Aorta (tissue), 5 donors: ENCODE data around the gene PRR14. TPM values are rescaled to one million over a fixed set of nuclear protein-coding genes. Genes with fewer than 3 reads are reported as not detected.
A peak's percentile ranks its signal among the peaks of the same experiment; 100 is the strongest.

ENCODE experiments used
- ATAC-seq: fragments of 200-7000 bp; cut with Tn5 transposase; one replicate; pipeline ENCODE4 v1.9.1; 2022; ENCODE audit warnings: moderate library complexity; ENCODE audit not compliant: low FRiP score
- DNase-seq, 2 donors: peaks; one replicate each; pipeline ENCODE4 v3.0.0-alpha.2; 2020
- H3K27ac ChIP-seq, 2 donors: one replicate each; pipeline ENCODE4 v1.5.1; 2013; ENCODE audit warnings: low read length in 2 of 2, mild to moderate bottlenecking in 2 of 2, moderate library complexity in 2 of 2, control low read depth in 1 of 2, inconsistent platforms in 1 of 2, low read depth in 1 of 2
- H3K27me3 ChIP-seq, 2 donors: one replicate each; pipeline ENCODE4 v1.6.1; 2013; ENCODE audit warnings: control low read depth in 1 of 2, low read length in 1 of 2, mild to moderate bottlenecking in 1 of 2, moderate library complexity in 1 of 2; ENCODE audit not compliant: insufficient read depth in 2 of 2, control insufficient read depth in 1 of 2
- H3K36me3 ChIP-seq, 2 donors: one replicate each; pipeline ENCODE4 v1.6.1; 2013; ENCODE audit warnings: control low read depth in 1 of 2, low read length in 1 of 2, mild to moderate bottlenecking in 1 of 2; ENCODE audit not compliant: insufficient read depth in 2 of 2, control insufficient read depth in 1 of 2
- H3K4me1 ChIP-seq, 2 donors: one replicate each; pipeline ENCODE4 v1.6.1; 2013; ENCODE audit warnings: low read length in 2 of 2, control low read depth in 1 of 2, mild to moderate bottlenecking in 1 of 2, moderate library complexity in 1 of 2; ENCODE audit not compliant: insufficient read depth in 2 of 2, control insufficient read depth in 1 of 2
- H3K4me3 ChIP-seq, 2 donors: one replicate each; pipeline ENCODE4 v1.5.1; 2013; ENCODE audit warnings: low read length in 2 of 2, control low read depth in 1 of 2, mild to moderate bottlenecking in 1 of 2
- H3K9me3 ChIP-seq: one replicate; pipeline ENCODE4 v1.6.1; 2013; ENCODE audit warnings: mild to moderate bottlenecking, low read length; ENCODE audit not compliant: control insufficient read depth
- WGBS, 2 donors: extraction: QIAGEN DNeasy Blood & Tissue Kit; methylation state at CpG; one replicate each; pipeline ENCODE4 v1.1.7; 2013; 5-methylcytosine and 5-hydroxymethylcytosine counted together
- intact Hi-C, 2 donors: fragments of 100-400 bp; cut with DNase I; formaldehyde crosslinking; loops; one replicate each; pipeline versions ENCODE4 v1.14.2 to v1.15.0; 2022
- polyA plus RNA-seq, 2 donors: library from polyadenylated mRNA; stranded (reverse); fragments of 200-250 nt; gene quantifications; one replicate each; pipeline ENCODE4 v1.2.3, GENCODE V29; 2013
- total RNA-seq, 2 donors: library from RNA; stranded (reverse); fragmentation: NEBNext Ultra II Directional; extraction: Animal tissue kit (Norgen Biotek cat#: 25700); gene quantifications; one replicate each; pipeline ENCODE4 v1.2.1, GENCODE V29; 2021
- donor health status: healthy with polysubstance abuse.
- donor health status: Bipolar disorder and iron deficiency.
- donor health status: DM: no; HTN: no; CAD: no.
- donor health status: DM: no; HTN: no; CAD: no.
- donor health status: DM: yes; HTN: yes; CAD: no.

Gene PRR14
- total and polyA plus RNA-seq, 4 donors = 28.2 to 217 (median 51.9) TPM

DNA sequence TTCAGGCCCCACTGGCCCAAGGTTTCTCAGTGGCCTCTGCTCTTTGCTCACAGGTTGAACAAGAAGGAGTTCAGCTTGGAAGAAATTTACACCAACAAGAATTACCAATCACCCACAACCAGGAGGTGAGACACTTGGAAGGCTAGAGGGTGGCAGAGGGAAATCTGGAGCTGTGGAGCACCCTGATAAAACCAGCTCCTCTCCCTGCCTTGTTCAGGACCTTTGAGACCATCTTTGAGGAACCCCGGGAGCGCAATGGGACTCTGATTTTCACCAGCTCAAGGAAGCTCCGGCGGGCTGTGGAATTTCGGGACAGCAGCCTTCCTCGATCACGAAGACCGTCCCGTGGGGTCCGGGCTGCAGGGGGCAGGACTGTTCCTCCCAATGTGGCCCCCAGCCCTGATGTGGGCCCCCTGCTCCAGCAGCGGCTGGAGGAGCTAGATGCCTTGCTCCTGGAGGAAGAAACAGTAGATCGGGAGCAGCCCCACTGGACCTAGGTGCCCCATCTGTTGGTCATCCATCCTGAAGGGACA is 5.1 kb downstream of the PRR14 start:
- Histone ChIP-seq H3K4me1 (no peaks in the 10 kb centered on the region), H3K9me3 (no peaks in the 10 kb centered on the region), H3K4me3 (no peak overlapping the region), H3K27ac (peak overlapping the region in 1 of 2 donors; percentile 1), H3K27me3 (no peaks in the 10 kb centered on the region), H3K36me3 (peaks cover 0 to 8% of the 10 kb centered on the region in 2 donors)
- 92 to 94% methylated on average over 12 of the region's 12 CpGs for WGBS, 2 donors
- DNase-seq = no peak
- intact Hi-C loops = loop anchor here (5.0 to 10.0 kb wide), 3 partner anchors 36 to 281 kb away; partner anchors contain the start of genes MYL11 (in 1 of the 2), SEPHS2 (in 1 of the 2) and TBC1D10B (in 1 of the 2)
- no peak for ATAC-seq

DNA sequence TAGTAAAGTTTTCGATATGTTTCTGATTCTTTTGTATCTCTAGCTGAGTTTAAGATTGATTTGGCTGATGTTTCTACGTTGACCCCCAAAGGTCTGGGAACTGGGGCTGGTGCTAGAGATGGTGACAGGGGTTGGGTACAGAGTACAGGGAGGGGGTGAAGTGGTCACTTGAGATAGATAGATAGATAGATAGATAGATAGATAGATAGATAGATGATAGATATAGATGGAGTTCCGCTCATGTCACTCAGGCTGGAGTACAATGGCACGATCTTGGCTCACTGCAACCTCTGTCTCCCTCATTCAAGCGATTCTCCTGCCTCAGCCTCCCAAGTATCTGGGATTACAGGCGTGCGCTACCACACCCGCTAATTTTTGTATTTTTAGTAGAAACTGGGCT is 5.6 kb downstream of the PRR14 start:
- no peak overlapping the region for H3K4me3 ChIP-seq
- H3K4me1 ChIP-seq = no peaks in the 10 kb centered on the region
- no peaks in the 10 kb centered on the region for H3K9me3 ChIP-seq
- intact Hi-C loops = loop anchor here (5.0 to 10.0 kb wide), 3 partner anchors 36 to 282 kb away; partner anchors contain the start of genes MYL11 (in 1 of the 2), SEPHS2 (in 1 of the 2) and TBC1D10B (in 1 of the 2)
- ATAC-seq = no peak
- H3K27ac ChIP-seq = no peak overlapping the region
- H3K27me3 ChIP-seq = no peaks in the 10 kb centered on the region
- H3K36me3 ChIP-seq = peaks cover 0 to 8% of the 10 kb centered on the region in 2 donors
- no peak for DNase-seq
- 90 to 95% methylated on average over 8 of the region's 8 CpGs for WGBS, 2 donors

DNA sequence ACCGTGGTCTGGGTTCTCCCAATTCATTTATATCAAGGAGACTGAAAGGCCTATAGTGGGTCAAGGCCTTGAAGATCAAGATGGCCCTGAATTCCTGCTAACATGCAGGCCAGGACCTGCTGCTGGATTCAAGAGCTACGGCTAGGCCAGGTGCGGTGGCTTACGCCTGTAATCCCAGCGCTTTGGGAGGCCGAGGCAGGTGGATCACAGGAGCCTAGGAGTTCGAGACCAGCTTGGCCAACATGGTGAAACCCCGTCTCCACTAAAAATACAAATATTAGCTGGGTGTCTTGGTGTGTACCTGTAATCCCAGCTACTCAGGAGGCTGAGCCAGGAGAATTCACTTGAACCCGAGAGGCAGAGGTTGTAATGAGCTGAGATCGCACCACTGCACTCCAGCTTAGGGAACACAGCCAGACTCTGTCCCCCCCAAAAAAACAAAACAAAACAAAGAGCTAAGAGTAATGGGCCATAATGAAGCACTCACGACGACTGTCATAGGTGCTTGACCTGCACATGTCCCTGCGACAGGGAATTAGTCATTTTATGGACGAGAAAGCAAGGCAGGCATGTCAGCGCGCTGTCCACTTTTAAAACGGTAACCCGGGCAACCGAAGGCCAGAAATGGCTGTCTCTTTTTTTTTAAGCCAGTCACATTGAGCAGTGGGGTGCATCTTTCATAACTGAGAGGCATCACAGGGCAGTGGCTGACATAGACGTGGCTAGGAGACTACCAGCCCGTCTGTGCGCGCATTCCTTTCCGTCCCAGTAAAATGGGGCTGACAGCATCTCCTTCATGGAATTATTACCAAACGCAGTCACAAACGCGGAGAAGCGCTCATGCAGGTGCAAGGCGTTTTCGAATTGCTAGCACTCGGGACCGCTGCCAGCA is 6.5 kb downstream of the PRR14 start:
- H3K36me3 ChIP-seq = peaks cover 0 to 10% of the 10 kb centered on the region in 2 donors

DNA sequence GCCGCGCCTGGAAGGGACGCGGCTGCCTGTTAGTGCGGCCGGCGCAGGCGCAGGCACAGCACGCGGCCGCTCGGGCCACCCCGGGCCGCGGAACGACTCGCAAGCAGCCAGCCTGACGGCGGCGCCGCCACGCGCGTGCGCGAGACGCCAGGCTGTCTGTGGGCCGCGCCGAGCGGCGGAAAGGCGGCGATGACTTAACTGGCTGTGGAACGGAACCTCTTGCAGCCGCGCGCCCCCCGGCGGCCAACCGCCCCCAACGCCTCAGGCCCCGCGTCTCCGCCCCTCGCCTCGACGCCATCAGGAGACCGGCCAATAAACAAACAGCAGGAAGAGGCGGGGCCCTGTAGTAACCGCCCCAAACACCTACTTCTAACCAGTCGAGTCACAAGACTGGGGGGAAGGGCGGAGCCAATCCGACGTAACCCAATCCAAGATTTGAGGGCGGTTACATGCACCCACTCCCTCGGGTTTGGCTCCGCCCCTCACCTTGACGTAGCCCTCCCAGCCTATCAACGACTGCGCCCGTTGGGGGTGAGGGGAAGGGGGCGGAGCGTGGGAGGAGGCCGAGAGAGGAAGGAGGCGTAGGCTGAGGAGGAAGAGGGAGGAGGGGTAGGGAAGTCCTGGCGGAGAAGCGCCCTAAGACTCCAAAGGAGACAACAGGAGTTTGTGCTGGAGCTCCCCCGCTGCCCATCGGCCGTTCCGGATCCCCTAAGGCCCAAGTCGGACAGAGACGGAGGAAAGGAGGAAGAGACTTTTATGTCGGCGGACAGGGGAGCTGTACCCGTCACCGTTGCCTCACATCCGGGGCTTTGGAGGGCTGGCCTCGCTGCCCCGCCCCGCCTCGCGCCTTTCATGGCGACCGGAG is 7.3 kb downstream of the PRR14 start, which contains the start of gene FBRS:
TSS of gene FBRS (plus strand) at position 566 of the 865 bp plus-strand sequence. CDS start 1,088 bp downstream, outside the sequence.
- DNase-seq = peak; percentile 100
- peak; percentile 95 for ATAC-seq
- no peaks in the 10 kb centered on the region for H3K9me3 ChIP-seq
- peak within 1 kb of the TSS; percentile 91 to 92 for H3K27ac ChIP-seq
- no peaks in the 10 kb centered on the region for H3K27me3 ChIP-seq
- 0 to 1% methylated on average over 74 to 86 of the region's 86 CpGs for WGBS, 2 donors
- H3K4me1 ChIP-seq = no peaks in the 10 kb centered on the region
- H3K36me3 ChIP-seq = peaks cover 0 to 13% of the 10 kb centered on the region in 2 donors
- intact Hi-C loops = loop anchor here (1.0 to 10.0 kb wide), 6 partner anchors 8 to 283 kb away; partner anchors contain the start of genes FBXL19 (in 1 of the 2), MYL11 (in 1 of the 2), PRR14 (in 1 of the 2) and SEPHS2 (in 1 of the 2)
- H3K4me3 ChIP-seq = peak within 1 kb of the TSS; percentile 94 to 97

More for the DNA sequence above, 6.5 kb downstream of the PRR14 start:
- ATAC-seq (no peak), DNase-seq (no peak)
- 29 to 30% methylated on average over 32 of the region's 32 CpGs for WGBS, 2 donors
- Histone ChIP-seq H3K27ac (peak overlapping the region in 1 of 2 donors; percentile 68), H3K9me3 (no peaks in the 10 kb centered on the region), H3K27me3 (no peaks in the 10 kb centered on the region), H3K4me1 (no peaks in the 10 kb centered on the region), H3K4me3 (no peak overlapping the region)
- intact Hi-C loops = loop anchor here (5.0 to 10.0 kb wide), 3 partner anchors 35 to 282 kb away; partner anchors contain the start of genes MYL11 (in 1 of the 2), SEPHS2 (in 1 of the 2) and TBC1D10B (in 1 of the 2)

DNA sequence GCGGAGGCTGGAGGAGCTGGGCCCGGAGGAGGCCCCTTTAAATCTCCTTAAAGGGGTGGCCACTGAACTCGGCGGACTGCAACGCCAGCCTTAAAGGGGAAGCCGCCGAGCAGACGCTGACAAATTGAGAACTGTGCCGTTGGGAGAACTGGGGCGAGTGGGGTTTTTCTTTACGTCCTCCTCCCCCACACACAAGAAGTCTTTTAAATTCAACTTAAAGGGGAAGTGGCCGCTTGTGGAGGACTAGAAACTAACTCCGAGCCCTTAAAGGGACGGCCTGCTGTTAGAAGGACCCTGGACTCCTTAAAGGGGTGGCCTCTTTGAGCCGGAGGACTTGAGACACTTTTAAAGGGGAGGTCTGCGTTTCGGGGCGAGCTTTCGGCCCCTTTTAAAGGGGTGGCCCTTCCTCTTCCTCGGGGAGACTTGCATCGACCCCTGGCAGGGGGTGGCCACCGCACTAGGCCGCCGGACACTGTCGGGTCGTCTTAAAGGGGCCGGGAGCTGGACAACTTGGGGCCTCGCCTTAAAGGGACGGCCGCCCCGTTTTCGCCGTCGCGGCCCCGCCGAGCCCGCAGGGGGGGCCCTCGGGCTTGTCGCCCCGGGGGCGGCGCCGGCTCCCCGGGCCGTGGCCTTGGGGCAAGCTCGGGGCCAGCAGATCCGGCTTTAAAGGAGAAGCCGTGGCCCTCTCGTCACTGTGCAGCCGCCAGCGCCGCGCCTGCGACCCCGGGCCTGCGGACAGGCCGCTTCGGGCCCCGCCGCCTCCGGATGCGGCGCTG is 8.2 kb downstream of the PRR14 start:
- ATAC-seq (peak; percentile 68), DNase-seq (peak; percentile 88 to 91)
- H3K27ac ChIP-seq = peak overlapping the region; percentile 81 to 91
- no peaks in the 10 kb centered on the region for H3K27me3 ChIP-seq
- intact Hi-C loops = loop anchor here (1.0 to 10.0 kb wide), 6 partner anchors 9 to 284 kb away; partner anchors contain the start of genes FBXL19 (in 1 of the 2), MYL11 (in 1 of the 2), PRR14 (in 1 of the 2) and SEPHS2 (in 1 of the 2)
- no peaks in the 10 kb centered on the region for H3K9me3 ChIP-seq
- no peaks in the 10 kb centered on the region for H3K4me1 ChIP-seq
- WGBS, 2 donors = 0 to 1% methylated on average over 58 to 64 of the region's 64 CpGs
- H3K4me3 ChIP-seq = peak overlapping the region; percentile 94 to 97
- H3K36me3 ChIP-seq = peaks cover 0 to 13% of the 10 kb centered on the region in 2 donors

DNA sequence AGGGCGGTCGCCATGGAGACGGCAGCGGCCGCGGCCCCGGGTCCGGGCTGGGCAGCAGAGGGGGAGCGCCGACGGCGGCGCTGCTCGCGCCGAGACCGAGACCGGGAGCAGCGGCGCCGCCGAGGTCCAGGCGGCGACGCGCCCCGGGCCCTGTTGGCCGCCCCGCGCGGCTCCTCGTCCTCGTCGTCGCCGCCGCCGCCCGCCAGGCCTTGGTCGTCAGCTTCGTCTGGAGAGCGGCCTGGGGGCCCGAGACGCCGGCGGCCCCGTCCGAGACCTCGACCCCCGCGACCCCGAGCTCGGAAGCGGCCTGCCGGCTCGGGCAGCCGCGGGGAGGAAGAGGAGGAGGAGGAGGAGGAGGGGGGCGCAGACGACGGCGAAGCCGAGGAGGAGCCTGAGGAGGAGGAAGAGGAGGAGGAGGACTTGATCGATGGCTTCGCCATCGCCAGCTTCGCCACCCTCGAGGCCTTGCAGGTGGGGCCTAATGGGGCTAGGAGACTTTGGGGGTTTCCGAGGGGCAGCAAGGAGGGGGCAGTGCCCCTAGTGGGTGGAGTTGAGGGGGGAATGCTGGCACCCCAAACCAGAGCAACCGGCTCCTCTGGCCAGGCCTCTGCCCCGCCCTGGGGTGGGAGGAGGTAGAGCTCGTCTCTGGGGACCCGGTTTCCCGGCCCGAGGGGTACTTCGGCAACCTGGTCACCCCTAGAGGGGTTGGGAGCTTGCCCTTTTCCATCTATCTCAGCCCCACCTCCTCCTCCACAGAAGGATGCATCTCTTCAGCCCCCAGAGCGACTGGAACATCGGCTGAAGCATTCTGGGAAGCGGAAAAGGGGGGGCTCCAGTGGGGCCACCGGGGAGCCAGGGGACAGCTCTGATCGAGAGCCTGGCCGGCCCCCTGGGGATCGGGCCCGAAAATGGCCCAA is 9.0 kb downstream of the PRR14 start:
- Histone ChIP-seq H3K4me3 (peak overlapping the region; percentile 94 to 97), H3K36me3 (peaks cover 0 to 10% of the 10 kb centered on the region in 2 donors), H3K27ac (peak overlapping the region; percentile 81 to 91), H3K27me3 (no peaks in the 10 kb centered on the region), H3K9me3 (no peaks in the 10 kb centered on the region), H3K4me1 (no peaks in the 10 kb centered on the region)
- ATAC-seq (no peak), DNase-seq (peak in 1 of 2 donors; percentile 80)
- whole genome bisulfite sequencing, 2 donors = 1% methylated on average over 70 to 84 of the region's 84 CpGs
- intact Hi-C loops = loop anchor here (2.0 to 10.0 kb wide), 5 partner anchors 33 to 285 kb away; partner anchors contain the start of genes FBXL19 (in 1 of the 2), MYL11 (in 1 of the 2), SEPHS2 (in 1 of the 2) and SRCAP (in 1 of the 2)
